Measurements from ENCODE around the gene NDC80.
"Not testable (repeated sequence)": the region's sequence is repeated elsewhere in the genome, so short reads cannot be mapped to it uniquely, and the experiment has no call there.

Gene NDC80

DNA sequence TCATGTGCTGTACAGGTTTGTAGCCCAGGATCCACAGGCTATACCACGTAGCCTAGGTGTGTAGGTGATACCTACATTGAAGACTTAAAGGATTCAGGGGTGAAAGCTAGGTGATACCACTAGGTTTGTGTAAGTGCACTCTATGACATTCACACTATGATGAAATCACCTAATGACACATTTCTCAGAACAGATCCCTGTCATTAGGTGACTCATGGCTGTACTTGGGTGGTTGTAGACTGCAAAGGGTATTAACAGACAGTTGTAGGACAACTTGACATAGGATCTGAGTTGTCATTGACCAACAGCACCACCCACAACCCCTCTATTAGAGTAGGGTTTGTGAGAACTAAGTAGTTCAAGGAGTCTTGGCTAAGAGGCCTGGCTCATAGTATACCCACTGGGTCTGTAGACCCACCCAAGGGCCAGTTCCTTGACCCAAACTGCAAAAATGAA is 56.5 kb downstream of the NDC80 start:
- DNase-seq (ENCODE audit: low spot score), result no peak

DNA sequence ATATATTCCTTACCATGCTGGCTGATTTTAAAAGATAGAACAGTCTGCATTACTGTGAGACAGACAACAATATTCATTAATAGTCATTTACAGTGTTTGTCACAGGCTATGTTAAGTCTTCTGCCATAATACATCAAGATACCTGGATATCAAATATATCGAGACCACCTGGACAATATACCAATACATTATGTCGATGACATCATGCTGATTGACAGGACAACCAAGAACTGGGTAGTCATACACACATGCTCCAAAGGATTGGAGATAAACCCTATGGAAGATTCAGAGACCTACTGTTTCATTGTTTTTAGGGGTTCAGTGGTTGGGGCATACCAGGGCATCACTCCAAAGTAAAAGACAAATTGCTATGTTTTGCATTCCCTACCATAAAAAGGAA is 57.6 kb downstream of the NDC80 start:
- DNase-seq (ENCODE audit: low spot score), result no peak

DNA sequence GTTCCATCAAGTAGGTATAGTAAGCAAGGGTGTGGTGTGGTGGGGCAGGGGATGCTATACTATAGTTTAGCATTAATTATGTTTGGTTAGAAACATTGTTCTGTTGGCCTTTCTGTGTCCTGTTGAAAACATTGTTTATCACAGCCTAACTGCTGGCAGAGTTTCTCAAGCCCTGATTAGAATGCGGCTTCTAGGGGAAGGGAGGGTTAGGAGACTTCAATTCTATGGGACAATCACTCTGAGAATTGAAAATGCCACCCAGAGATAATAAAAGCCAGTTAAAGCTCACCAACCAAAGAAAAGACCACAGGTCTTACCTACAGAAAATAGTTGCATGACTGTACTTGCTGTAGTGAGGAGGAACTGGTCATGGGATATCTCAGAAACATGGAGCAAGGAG is 64.2 kb downstream of the NDC80 start:
- no peak for DNase-seq (ENCODE audit: low spot score)

DNA sequence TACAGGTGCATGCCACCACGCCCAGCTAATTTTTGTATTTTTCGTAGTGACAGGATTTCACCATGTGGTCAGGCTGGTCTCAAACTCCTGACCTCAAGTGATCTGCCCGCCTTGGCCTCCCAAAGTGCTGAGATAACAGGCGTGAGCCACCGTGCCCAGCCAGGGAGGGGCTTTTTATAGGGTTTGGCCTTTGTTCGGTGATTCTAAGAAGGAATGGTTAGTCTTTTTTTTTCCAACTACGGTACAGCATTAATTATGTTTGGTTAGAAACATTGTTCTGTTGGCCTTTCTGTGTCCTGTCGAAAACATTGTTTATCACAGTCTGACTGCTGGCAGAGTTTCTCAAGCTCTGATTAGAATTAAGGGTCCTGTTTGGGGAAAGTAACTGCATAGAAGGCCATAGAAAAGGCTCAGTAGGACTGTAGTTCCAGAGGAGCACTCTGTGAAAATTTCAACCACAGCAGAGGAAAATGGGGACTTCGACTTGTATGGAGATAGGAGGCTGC is 64.8 kb downstream of the NDC80 start:
- no peak for DNase-seq (ENCODE audit: low spot score)

DNA sequence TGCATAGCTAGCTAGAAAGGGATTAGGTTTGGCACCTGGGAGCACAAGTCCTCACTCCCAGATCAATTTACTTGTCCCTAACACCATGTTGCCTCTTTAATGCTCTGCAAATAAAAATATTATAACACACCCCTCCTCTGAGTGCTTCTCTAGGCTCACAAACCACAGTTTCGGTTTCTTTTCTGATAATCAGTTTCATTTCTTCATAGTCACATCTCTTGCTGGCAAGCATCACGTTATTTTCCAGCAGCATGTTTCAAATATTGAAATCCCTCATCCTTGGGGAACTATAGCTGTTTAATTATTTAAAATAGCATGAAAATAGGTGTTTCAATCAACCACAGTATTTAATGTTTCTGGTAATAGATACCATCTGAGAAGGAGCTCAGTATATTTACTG is 70.3 kb downstream of the NDC80 start:
- peak; percentile 25 for DNase-seq (ENCODE audit: low spot score)

DNA sequence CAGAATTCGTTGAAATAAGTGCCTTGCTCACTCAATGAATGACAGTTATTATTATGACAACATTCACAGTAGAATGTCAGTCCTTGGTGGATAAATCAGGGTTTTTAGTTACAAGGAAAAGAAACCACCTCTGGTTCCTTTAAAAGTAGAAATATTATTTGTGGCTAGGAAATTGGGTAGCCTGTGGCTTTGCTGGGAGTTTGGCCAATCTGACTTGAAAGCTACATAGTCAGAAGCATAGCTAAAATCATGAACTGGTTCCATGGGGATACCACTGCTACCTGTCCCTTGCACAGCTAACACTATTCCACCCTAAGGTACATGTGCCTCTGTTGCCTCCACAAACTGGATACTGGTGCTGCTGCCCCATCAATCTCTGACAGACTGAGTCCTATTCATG is 71.4 kb downstream of the NDC80 start:
- DNase-seq (ENCODE audit: low spot score), result no peak

DNA sequence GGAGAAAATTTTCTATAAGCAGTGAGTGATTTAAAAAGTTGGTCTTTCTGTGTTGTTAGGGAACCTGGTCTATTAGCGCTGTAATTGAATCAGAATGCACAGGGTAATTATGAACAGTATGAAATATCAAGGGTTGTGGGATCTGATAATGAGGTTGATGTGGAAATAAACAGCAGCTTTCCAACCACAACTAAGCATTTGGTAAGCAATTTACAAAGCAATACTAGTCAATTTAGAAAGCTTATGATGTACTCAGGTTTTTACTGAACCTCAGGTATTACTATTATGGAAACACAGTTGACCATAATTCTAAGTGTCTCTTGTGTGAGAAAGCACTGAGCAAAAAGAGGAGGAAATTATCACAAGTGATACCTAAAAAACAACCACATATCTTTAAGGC is 73.2 kb downstream of the NDC80 start:
- no peak for DNase-seq (ENCODE audit: low spot score)

DNA sequence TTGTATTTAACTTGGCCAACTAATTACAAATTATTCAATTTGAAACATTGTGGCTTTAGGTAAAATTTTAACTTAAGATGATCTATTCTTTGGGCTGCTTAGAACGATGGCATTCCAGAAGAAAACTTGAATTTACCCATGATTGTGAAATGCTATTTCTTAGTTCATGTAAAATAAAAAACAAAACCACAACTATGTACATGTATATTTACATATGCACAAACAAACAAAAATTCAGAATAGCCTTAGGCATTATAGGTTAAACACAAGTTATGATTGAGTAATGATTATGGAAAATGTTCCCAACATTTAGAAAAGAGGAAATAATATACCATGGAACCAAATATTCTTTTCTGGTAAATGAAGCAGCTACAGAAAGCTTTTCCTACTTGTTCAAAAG is 80.6 kb downstream of the NDC80 start:
- no peak for DNase-seq (ENCODE audit: low spot score)

DNA sequence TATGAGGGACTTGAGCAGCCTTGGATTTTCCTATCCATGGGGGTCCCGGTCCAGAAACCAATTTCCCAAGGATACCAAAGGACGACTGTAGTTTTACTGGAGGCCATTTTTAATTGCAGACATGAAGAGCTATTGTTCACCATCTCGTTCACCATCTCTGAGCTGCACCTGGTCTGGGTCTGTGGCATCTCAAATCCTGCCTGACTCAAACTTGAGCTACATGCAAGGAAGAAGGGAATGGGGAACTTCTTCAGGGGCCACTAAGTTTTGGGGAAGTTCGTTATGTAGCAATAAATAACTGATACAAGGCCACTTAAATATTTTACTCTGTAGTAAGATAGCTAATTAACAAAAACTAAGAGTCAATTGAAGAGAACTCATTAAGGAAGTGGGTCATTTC is 82.1 kb downstream of the NDC80 start:
- DNase-seq (ENCODE audit: low spot score), result no peak

DNA sequence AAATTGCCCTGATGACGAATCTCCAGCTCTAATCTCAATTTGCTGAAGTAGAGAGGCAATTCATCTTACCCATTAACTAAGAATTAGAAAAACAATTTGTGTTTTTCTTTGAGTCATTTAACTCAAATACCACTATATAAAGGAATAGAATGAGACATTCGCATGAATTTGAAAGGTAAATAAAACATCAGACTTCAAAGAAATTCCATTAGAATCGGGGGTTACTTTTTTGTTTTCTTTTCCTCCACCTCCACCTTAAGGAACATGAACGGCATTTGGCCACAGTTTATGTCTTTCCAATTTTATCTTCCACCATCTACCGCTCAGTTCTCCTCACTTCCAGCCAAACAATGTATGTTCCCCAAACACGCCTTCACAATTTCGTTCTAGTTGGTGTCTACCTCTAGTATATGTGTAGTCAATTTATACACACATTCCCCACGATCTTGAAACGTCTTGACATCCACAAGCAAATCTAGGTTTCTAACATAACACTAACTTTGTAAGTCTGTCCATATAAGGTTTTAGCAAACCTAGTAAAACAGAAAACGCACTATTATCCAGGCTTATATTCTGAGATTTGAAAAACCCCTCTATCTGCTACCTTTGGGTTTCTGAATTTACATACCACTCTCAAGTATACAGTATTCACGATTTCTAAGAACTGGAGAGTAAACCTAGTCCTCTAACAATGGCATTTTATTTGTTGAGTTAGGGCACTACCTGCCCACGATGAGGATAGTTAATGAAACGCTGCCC is 83.0 kb downstream of the NDC80 start:
- DNase-seq (ENCODE audit: low spot score), result no peak

DNA sequence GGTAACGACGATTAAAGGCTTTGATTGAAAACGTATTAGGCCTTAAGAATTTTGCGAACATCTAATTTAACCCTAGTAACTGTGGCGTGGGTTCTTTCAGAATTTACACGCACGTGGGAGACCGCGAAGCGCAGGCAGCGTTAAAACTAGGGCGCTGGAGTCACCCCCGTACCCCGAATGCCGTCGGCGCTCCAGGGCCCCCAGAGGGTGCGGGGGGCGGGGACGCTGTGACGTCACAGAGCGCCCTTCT is 83.5 kb downstream of the NDC80 start:
- peak; percentile 43 for DNase-seq (ENCODE audit: low spot score)

DNA sequence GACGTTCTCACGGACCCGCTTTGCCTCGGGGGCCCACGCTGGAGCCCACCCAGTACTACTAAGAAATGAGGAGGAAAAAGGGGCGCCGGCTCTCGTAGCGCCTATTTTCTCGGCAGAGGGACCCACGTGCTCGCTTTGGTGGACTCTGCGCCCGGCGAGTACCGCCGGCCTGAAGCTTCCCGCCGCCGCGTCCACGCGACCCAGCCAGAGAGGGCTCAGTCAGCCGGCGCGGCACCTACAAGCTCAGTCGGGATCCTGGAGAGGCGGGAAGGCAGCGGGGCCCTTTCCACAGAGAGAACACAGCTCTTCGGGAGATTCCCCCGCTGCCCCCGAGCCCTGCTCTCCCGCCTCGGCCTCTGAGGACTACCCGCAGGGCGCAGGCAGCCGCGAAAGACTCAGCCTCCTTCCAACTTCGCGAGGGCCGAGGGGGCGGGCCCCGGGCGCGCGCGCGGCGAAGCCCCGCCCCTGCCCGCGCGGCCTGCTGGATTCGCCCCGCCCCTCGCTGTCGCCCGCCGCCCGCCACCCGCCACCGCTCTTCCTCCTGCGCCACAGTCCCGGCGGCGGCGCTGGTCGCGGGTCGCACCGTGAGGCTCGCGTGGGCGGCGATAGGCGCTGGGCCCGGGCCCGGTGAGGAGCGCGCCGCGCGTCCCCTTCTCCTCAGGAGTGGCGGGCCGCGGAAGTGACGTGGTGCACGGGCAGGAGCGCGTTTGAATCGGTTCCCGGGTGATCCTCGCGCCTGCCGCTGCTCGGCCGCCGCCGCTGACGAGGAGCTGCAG is 84.0 kb downstream of the NDC80 start, which contains the start of gene SMCHD1:
Gene SMCHD1 (plus strand): TSS at position 549 of the 776 bp plus-strand sequence. CDS start 350 bp downstream, outside the sequence.
- peak; percentile 89 for DNase-seq (ENCODE audit: low spot score)

DNA sequence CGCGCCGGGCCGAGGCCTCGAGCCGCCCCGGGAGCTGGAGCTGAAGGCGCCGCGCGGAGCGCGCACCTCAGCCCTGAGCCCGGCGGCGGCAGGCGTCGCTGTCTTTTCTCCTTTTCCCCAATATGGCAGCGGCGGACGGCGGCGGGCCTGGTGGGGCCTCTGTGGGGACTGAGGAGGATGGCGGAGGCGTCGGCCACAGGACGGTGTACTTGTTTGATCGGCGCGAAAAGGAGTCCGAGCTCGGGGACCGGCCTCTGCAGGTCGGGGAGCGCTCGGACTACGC is 84.5 kb downstream of the NDC80 start:
- DNase-seq (ENCODE audit: low spot score), result no peak

DNA sequence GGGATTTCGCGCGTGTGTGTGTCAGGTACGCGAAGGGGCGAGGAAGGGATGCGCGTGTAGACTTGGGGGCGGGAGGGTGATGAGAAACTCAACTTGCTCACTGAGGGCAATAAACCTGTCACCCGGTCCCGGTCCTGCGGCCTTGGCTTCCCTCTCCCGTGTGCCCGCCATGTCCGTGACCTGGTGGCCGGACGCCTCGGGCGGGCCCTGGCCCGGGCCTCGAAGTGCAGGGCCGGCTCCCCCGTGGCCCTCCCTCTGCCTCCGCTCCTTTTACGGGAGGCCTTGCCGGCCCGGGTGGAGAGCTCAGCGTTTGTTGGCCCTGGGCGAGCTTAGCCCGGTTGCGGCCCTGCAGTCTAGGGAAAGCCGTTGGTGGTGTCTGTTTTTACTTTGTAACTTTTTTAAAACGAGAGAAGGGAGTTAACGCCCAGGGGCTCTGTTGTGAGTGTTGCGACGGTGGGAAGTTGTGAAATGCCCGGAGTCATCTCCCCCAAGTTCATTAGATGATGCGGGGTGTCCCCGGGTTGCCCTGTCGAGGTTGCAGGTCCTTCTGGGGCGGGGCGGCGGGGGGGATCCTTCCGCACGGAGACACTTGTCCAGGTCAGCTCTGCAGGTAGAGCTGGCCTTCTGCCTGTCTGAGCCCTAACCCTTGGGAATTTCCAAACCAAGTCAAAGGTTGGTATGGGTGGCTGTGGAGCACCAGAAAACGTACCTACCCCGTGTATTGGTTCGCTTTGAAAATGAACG is 85.1 kb downstream of the NDC80 start:
- peak; percentile 47 for DNase-seq (ENCODE audit: low spot score)

DNA sequence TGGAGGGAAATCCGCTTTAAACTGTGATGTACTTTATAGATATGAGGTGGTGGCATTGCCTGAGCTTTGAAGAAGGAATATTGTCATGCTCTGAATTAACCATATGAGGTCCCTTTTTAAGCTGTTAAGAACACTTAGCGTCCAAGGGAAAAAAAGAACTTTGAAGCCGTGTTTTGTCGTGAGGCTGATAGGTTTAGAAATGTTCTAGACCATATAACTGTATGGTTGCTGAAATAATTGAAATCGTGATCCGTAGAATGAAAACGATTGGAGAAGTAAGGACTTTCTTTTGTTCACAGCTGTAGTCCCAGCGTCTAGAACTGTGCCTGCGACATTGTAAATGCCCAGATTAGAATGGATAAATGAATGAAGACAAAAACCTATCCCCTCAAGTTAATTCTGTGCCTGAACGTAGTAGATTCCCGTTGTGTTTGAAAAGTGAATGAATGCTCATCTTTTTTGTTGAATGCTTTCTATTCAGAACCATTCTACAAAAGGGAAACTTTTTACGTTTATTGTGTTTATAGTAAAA is 85.7 kb downstream of the NDC80 start:
- DNase-seq (ENCODE audit: low spot score), result no peak

DNA sequence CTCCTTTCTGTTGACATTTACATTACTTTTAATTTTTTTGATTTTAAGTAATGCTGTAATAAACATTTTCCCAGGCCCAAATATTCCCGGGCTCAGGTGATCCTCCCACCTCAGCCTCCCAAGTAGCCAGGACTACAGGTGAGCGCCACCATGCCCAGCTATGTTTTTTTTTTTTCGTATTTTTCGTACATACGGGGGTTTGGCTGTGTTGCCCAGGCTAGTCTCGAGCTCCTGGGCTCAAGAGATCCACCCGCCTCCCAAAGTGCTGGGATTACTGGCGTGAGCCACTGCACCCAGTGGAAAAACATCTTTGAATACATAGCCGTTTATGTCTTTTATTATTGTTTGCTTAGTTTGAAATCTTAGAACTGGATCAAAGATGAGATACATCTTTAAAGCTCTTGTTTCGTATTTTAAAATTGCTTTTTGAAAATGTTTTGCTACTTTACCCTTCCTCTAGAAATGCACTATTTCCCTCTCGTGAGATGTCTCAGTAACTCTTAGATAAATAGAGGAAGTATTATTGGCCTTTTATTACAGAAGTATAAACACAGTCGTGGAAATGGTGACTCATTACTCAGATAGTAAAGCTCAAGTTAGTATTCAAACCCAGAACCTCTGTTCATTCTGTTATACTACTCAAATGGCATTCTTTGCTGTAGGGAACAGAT is 86.6 kb downstream of the NDC80 start:
- peak; percentile 59 for DNase-seq (ENCODE audit: low spot score)

DNA sequence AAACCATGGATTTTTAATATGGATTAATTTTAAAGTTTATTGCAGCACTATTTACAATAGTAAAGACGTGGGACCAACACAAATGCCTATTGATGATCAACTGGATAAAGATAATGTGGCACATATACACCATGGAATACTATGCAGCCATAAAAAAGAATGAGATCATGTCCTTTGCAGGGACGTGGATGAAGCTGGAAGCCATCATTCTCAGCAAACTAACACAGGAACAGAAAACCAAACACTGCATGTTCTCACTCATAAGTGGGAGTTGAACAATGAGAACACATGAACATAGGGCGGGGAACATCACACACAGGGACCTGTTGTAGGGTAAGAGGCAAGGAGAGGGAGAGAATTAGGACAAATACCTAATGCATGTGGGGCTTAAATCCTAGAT is 89.5 kb downstream of the NDC80 start:
- not testable (repeated sequence) for DNase-seq (ENCODE audit: low spot score)

DNA sequence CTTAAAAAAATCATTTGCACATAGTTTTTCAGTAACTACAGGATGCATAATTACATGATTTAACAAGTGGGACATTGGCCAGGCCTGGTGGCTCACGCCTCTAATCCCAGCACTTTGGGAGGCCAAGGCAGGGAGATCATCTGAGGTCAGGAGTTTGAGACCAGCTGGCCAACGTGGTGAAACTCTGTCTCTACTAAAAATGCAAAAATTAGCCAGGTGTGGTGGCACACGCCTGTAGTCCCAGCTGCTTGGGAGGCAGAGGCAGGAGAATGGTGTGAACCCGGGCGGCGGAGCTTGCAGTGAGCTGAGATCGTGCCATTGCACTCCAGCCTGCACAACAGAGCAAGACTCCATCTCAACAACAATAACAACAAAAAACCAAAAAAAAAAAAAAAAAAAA is 90.9 kb downstream of the NDC80 start:
- DNase-seq (ENCODE audit: low spot score), result not testable (repeated sequence)

DNA sequence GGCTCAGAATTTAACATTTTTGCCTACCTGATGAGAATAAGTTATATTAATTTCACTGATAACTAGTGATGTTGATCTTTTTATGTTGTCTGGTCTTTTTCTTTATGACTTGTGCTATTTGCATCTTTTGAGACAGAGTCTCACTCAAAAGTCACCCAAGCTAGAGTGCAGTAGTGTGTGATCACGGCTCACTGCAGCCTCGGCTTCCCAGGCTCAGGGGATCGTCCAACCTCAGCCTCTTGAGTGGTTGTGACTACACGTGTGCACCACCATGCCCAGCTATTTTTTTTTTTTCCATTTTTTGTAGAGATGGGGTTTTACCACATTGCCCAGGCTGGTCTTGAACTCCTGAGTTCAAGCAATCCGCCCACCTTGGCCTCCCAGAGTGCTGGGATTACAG is 91.6 kb downstream of the NDC80 start:
- no peak for DNase-seq (ENCODE audit: low spot score)
